ENCODE data around the gene MAP3K14. TPM values are rescaled to one million over a fixed set of nuclear protein-coding genes. Genes with fewer than 3 reads are reported as not detected.

The MAP3K14 gene
- total RNA-seq, 1 experiment from 2014 or later: 16.8 TPM

GRCh38 chr17:45282683-45283644, 33.9 kb downstream of the MAP3K14 start:
- Histone ChIP-seq H2AFZ (ENCODE audit: low read length) (no peak overlapping the region), H3K79me2 (ENCODE audit: low read length) (no peaks in the 10 kb centered on the region), H3K9me2 (replicated peaks; ENCODE audit: low read length) (no peaks in the 10 kb centered on the region), H3K27me3 (ENCODE audit: low read length) (no peaks in the 10 kb centered on the region), H3K4me1 (ENCODE audit: insufficient read depth, low read length) (0 out of 2 replicates have a peak, but pooled peaks cover 2% of the 10 kb centered on the region), H3K27ac (ENCODE audit: low read length) (no peak overlapping the region), H3K9ac (ENCODE audit: low read length) (no peak overlapping the region), H3K36me3 (ENCODE audit: low read depth, low read length) (peaks cover 52% of the 10 kb centered on the region), H3K4me3 (ENCODE audit: low read length) (no peak overlapping the region), H3K9me3 (ENCODE audit: low read length) (no peaks in the 10 kb centered on the region), H3F3A (ENCODE audit: low read length, unreplicated experiment) (no peaks in the 10 kb centered on the region), H3K4me2 (ENCODE audit: low read length) (no peak overlapping the region), H4K20me1 (ENCODE audit: low read length) (no peaks in the 10 kb centered on the region)
- TF ChIP-seq EZH2 (IDR thresholded peaks at IDR 0.05; ENCODE audit: low read length, unreplicated experiment) (no peak), EZH2phosphoT487 (IDR thresholded peaks at IDR 0.05; ENCODE audit: borderline replicate concordance, low read length) (no peak)
- TF ChIP-seq, protein P1, sequence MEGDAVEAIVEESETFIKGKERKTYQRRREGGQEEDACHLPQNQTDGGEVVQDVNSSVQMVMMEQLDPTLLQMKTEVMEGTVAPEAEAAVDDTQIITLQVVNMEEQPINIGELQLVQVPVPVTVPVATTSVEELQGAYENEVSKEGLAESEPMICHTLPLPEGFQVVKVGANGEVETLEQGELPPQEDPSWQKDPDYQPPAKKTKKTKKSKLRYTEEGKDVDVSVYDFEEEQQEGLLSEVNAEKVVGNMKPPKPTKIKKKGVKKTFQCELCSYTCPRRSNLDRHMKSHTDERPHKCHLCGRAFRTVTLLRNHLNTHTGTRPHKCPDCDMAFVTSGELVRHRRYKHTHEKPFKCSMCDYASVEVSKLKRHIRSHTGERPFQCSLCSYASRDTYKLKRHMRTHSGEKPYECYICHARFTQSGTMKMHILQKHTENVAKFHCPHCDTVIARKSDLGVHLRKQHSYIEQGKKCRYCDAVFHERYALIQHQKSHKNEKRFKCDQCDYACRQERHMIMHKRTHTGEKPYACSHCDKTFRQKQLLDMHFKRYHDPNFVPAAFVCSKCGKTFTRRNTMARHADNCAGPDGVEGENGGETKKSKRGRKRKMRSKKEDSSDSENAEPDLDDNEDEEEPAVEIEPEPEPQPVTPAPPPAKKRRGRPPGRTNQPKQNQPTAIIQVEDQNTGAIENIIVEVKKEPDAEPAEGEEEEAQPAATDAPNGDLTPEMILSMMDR (conservative IDR thresholded peaks at IDR 0.05; ENCODE audit: low read depth, low read length): no peak
- DNase-seq (no peak), ATAC-seq (no peak)
- ChIA-PET CTCF (interaction anchor here (1.0 kb wide), 1 partner anchor 99 kb away, joined by 4 read pairs; no protein-coding TSS in a partner anchor), POLR2A (ENCODE audit: unreplicated experiment) (interaction anchor here (0.5 kb wide), 1 partner anchor 29 kb away, joined by 6 read pairs; no protein-coding TSS in a partner anchor)
- no TSS peak for BruUV-seq (replicated peaks)
- intact Hi-C loops (cut with micrococcal nuclease): no loop called here

- ChIA-PET POLR2A (ENCODE audit: unreplicated experiment) (interaction anchor here (0.7 kb wide), 1 partner anchor 131 kb away, joined by 20 read pairs; no protein-coding TSS in a partner anchor), CTCF (no interaction called here)
- intact Hi-C loops (cut with micrococcal nuclease): no loop called here
- peaks cover 35% of the 10 kb centered on the region for H3K36me3 ChIP-seq (ENCODE audit: low read depth, low read length)
- DNase-seq: no peak
- no peaks in the 10 kb centered on the region for H4K20me1 ChIP-seq (ENCODE audit: low read length)
- H3K27me3 ChIP-seq (ENCODE audit: low read length): no peaks in the 10 kb centered on the region
- no peak for ATAC-seq
- no peak overlapping the region for H3K9ac ChIP-seq (ENCODE audit: low read length)
- H2AFZ ChIP-seq (ENCODE audit: low read length): no peak overlapping the region
- H3K79me2 ChIP-seq (ENCODE audit: low read length): no peaks in the 10 kb centered on the region
- H3K9me2 ChIP-seq (replicated peaks; ENCODE audit: low read length): no peaks in the 10 kb centered on the region
- H3K4me2 ChIP-seq (ENCODE audit: low read length): no peak overlapping the region
- peaks cover 9% of the 10 kb centered on the region for H3K4me1 ChIP-seq (ENCODE audit: insufficient read depth, low read length)
- TF ChIP-seq EZH2 (IDR thresholded peaks at IDR 0.05; ENCODE audit: low read length, unreplicated experiment) (no peak), EZH2phosphoT487 (IDR thresholded peaks at IDR 0.05; ENCODE audit: borderline replicate concordance, low read length) (no peak)
- TF ChIP-seq, protein P1 (conservative IDR thresholded peaks at IDR 0.05; ENCODE audit: low read depth, low read length): no peak
- H3K9me3 ChIP-seq (ENCODE audit: low read length): no peaks in the 10 kb centered on the region
- H3K27ac ChIP-seq (ENCODE audit: low read length): no peak overlapping the region
- no peaks in the 10 kb centered on the region for H3F3A ChIP-seq (ENCODE audit: low read length, unreplicated experiment)
- no TSS peak for BruUV-seq (replicated peaks)
- no peak overlapping the region for H3K4me3 ChIP-seq (ENCODE audit: low read length)
These were observed 36.9 kb downstream of the MAP3K14 start for GRCh38 chr17:45279898-45280297.
